ENCODE measurements around the gene DCX. TPM values are rescaled to one million over a fixed set of nuclear protein-coding genes. Genes with fewer than 3 reads are reported as not detected.

The DCX gene
- polyA plus RNA-seq, 1 donor (not counting 4 experiments of a cell fraction or from before 2014, with no cell fraction given), result not detected

GRCh38 chrX:111259559-111259958, 152.4 kb downstream of the DCX start:
- Histone ChIP-seq H3K27me3 (ENCODE audit: control insufficient read depth, extremely low read depth, insufficient read depth, low read length) (peaks cover 10% of the 10 kb centered on the region), H3K79me2 (ENCODE audit: control insufficient read depth, insufficient read depth, low read length) (no peaks in the 10 kb centered on the region), H3K4me1 (ENCODE audit: control insufficient read depth, extremely low read depth, insufficient read depth, low read length) (no peaks in the 10 kb centered on the region), H3K4me2 (ENCODE audit: control insufficient read depth, extremely low read depth, insufficient read depth, low read depth, low read length) (no peak overlapping the region), H4K20me1 (ENCODE audit: control insufficient read depth, extremely low read depth, insufficient read depth, low read length) (no peaks in the 10 kb centered on the region), H3K9me3 (ENCODE audit: control insufficient read depth, low read depth, low read length) (no peaks in the 10 kb centered on the region), H3K9ac (ENCODE audit: control insufficient read depth, extremely low read depth, insufficient read depth, low read length) (no peak overlapping the region), H3K4me3 (ENCODE audit: control insufficient read depth in 2 of 3, extremely low read depth in 1 of 3, insufficient read depth in 2 of 3, low read depth in 1 of 3, low read length in 3 of 3) (no peak overlapping the region), H3K9me1 (ENCODE audit: control insufficient read depth, extremely low read depth, insufficient read depth, low read length) (no peaks in the 10 kb centered on the region), H3K36me3 (ENCODE audit: control insufficient read depth in 2 of 2, extremely low read depth in 1 of 2, insufficient read depth in 2 of 2, low read length in 2 of 2) (no peaks in the 10 kb centered on the region), H2AFZ (ENCODE audit: control insufficient read depth, low read length) (no peak overlapping the region), H3K27ac (ENCODE audit: control insufficient read depth, insufficient read depth, low read length) (no peak overlapping the region)
- FAIRE-seq, result no peak
- DNase-seq (ENCODE audit: low read depth, low spot score), result no peak
- dilution Hi-C loops (cut with MboI; ENCODE audit: extremely low pct_ligation_motif_present, low sequenced_read_pairs), result no loop called here
- TF ChIP-seq CTCF (optimal IDR thresholded peaks at IDR 0.05 in 1 of 3, IDR thresholded peaks at IDR 0.05 in 1 of 3, conservative IDR thresholded peaks at IDR 0.05 in 1 of 3; ENCODE audit: extremely low read depth in 1 of 3, insufficient read depth in 2 of 3, low read length in 3 of 3), result no peak
- TF ChIP-seq EZH2 (IDR thresholded peaks at IDR 0.05; ENCODE audit: low read length), result no peak

GRCh38 chrX:111257733-111258132, 154.3 kb downstream of the DCX start:
- TF ChIP-seq EZH2 (IDR thresholded peaks at IDR 0.05; ENCODE audit: low read length) (no peak), CTCF (optimal IDR thresholded peaks at IDR 0.05 in 1 of 3, IDR thresholded peaks at IDR 0.05 in 1 of 3, conservative IDR thresholded peaks at IDR 0.05 in 1 of 3; ENCODE audit: extremely low read depth in 1 of 3, insufficient read depth in 2 of 3, low read length in 3 of 3) (no peak)
- Histone ChIP-seq H3K27me3 (ENCODE audit: control insufficient read depth, extremely low read depth, insufficient read depth, low read length) (peaks cover 9% of the 10 kb centered on the region), H3K36me3 (ENCODE audit: control insufficient read depth in 2 of 2, extremely low read depth in 1 of 2, insufficient read depth in 2 of 2, low read length in 2 of 2) (no peaks in the 10 kb centered on the region), H3K79me2 (ENCODE audit: control insufficient read depth, insufficient read depth, low read length) (no peaks in the 10 kb centered on the region), H3K4me3 (ENCODE audit: control insufficient read depth in 2 of 3, extremely low read depth in 1 of 3, insufficient read depth in 2 of 3, low read depth in 1 of 3, low read length in 3 of 3) (no peak overlapping the region), H3K9ac (ENCODE audit: control insufficient read depth, extremely low read depth, insufficient read depth, low read length) (no peak overlapping the region), H3K4me2 (ENCODE audit: control insufficient read depth, extremely low read depth, insufficient read depth, low read depth, low read length) (no peak overlapping the region), H2AFZ (ENCODE audit: control insufficient read depth, low read length) (no peak overlapping the region), H3K9me3 (ENCODE audit: control insufficient read depth, low read depth, low read length) (no peaks in the 10 kb centered on the region), H3K27ac (ENCODE audit: control insufficient read depth, insufficient read depth, low read length) (no peak overlapping the region), H4K20me1 (ENCODE audit: control insufficient read depth, extremely low read depth, insufficient read depth, low read length) (no peaks in the 10 kb centered on the region), H3K4me1 (ENCODE audit: control insufficient read depth, extremely low read depth, insufficient read depth, low read length) (no peaks in the 10 kb centered on the region), H3K9me1 (ENCODE audit: control insufficient read depth, extremely low read depth, insufficient read depth, low read length) (no peaks in the 10 kb centered on the region)
- dilution Hi-C loops (cut with MboI; ENCODE audit: extremely low pct_ligation_motif_present, low sequenced_read_pairs), result no loop called here
- no peak for FAIRE-seq
- no peak for DNase-seq (ENCODE audit: low read depth, low spot score)
